ENCODE results near the gene ZCCHC24. TPM values are rescaled to one million over a fixed set of nuclear protein-coding genes. Genes with fewer than 3 reads are reported as not detected.
"Not testable (repeated sequence)": the region's sequence is repeated elsewhere in the genome, so short reads cannot be mapped to it uniquely, and the experiment has no call there.

ZCCHC24 gene
- total RNA-seq, 3 donors from 2014 or later = 18.7 to 50.8 (median 48.8) TPM

DNA sequence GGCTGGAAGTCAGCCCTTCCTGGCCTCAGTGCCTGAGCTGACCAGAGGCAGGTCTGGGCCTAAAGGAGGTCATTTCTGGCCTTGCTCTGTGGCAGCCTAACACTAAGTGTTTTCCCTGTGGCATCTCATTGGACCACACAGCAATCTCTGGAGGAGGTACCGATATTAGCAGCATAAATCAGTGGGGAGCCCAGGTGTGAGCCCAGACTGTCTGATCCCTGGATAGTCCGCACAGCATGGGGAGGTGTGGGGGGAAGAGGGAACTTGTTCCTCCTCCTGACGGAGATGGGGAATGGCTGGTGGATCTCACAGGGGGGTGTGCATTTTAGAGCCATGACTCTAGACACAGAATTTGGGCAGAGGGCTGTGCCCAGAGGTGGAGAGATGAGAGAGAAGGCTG is 109.1 kb downstream of the ZCCHC24 start:
- intact Hi-C loops (cut with DNase I; ENCODE audit: low total_unique reads) = no loop called here
- no peaks in the 10 kb centered on the region for H3K36me3 ChIP-seq
- H3K9me3 ChIP-seq = no peaks in the 10 kb centered on the region
- no peak for DNase-seq (ENCODE audit: low spot score in 2 of 2)
- no peak overlapping the region for H3K4me3 ChIP-seq
- no peak for TF ChIP-seq POLR2A (IDR thresholded peaks at IDR 0.05)
- TF ChIP-seq, protein P1, sequence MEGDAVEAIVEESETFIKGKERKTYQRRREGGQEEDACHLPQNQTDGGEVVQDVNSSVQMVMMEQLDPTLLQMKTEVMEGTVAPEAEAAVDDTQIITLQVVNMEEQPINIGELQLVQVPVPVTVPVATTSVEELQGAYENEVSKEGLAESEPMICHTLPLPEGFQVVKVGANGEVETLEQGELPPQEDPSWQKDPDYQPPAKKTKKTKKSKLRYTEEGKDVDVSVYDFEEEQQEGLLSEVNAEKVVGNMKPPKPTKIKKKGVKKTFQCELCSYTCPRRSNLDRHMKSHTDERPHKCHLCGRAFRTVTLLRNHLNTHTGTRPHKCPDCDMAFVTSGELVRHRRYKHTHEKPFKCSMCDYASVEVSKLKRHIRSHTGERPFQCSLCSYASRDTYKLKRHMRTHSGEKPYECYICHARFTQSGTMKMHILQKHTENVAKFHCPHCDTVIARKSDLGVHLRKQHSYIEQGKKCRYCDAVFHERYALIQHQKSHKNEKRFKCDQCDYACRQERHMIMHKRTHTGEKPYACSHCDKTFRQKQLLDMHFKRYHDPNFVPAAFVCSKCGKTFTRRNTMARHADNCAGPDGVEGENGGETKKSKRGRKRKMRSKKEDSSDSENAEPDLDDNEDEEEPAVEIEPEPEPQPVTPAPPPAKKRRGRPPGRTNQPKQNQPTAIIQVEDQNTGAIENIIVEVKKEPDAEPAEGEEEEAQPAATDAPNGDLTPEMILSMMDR (IDR thresholded peaks at IDR 0.05) = no peak
- no peak for TF ChIP-seq POLR2AphosphoS5 (IDR thresholded peaks at IDR 0.05)
- H3K4me1 ChIP-seq = no peaks in the 10 kb centered on the region
- no peaks in the 10 kb centered on the region for H3K27me3 ChIP-seq
- H3K27ac ChIP-seq = no peak overlapping the region

DNA sequence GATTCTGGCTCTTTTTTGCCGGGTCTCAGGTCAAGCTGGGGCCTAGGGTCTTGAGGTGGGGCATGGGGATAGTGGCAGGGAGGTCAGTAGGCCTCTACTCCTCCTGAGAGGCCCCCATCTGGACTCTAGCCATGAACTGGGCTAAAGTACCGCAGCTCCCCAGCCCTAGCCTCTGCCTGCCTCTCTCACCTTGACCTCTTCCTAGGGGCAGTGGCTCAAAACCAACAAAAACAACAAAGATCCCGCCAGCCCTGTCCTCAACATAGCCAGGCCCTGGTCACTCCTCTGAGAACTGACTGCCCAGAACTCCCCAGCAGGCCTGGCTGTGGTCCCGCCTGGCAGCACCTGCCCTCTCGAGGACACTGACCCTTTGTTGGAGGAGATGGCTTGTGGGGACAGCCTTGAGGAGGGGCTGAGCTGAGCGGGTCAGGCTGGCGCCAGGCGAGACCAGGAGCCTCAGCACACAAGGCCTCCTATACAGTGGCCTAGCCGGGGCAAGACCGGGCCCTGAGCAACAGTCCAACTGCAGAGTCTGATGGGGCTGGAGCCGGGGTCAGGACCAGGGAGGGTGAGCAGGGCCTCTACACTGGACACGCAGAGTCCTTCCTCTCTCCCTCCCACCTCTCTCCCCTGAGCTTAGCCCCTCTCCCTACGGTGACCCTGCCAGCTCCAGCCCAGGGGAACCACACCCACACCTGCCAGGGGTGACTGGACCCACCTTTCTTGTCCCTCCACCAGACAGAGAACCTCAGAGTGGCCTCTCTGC is 109.8 kb downstream of the ZCCHC24 start:
- no peak for TF ChIP-seq POLR2AphosphoS5 (IDR thresholded peaks at IDR 0.05)
- TF ChIP-seq, protein P1 (IDR thresholded peaks at IDR 0.05) = no peak
- no peak for TF ChIP-seq POLR2A (IDR thresholded peaks at IDR 0.05)
- no peaks in the 10 kb centered on the region for H3K9me3 ChIP-seq
- H3K36me3 ChIP-seq = no peaks in the 10 kb centered on the region
- intact Hi-C loops (cut with DNase I; ENCODE audit: low total_unique reads) = no loop called here
- H3K27me3 ChIP-seq = no peaks in the 10 kb centered on the region
- H3K4me1 ChIP-seq = no peaks in the 10 kb centered on the region
- no peak for DNase-seq (ENCODE audit: low spot score in 2 of 2)
- H3K4me3 ChIP-seq = no peak overlapping the region
- H3K27ac ChIP-seq = no peak overlapping the region

GRCh38 chr10:79335094-79335469 is 110.3 kb downstream of the ZCCHC24 start:
- no peak for DNase-seq (ENCODE audit: low spot score in 2 of 2)
- H3K27me3 ChIP-seq = no peaks in the 10 kb centered on the region
- H3K9me3 ChIP-seq = no peaks in the 10 kb centered on the region
- no peak overlapping the region for H3K27ac ChIP-seq
- TF ChIP-seq, protein P1 (IDR thresholded peaks at IDR 0.05) = no peak
- TF ChIP-seq POLR2AphosphoS5 (IDR thresholded peaks at IDR 0.05) (no peak), POLR2A (IDR thresholded peaks at IDR 0.05) (no peak)
- no peaks in the 10 kb centered on the region for H3K36me3 ChIP-seq
- intact Hi-C loops (cut with DNase I; ENCODE audit: low total_unique reads) = no loop called here
- H3K4me3 ChIP-seq = no peak overlapping the region
- H3K4me1 ChIP-seq = no peaks in the 10 kb centered on the region

GRCh38 chr10:79334573-79334972 is 110.9 kb downstream of the ZCCHC24 start:
- TF ChIP-seq POLR2A (IDR thresholded peaks at IDR 0.05) = no peak
- TF ChIP-seq, protein P1 (IDR thresholded peaks at IDR 0.05) = no peak
- no peak for TF ChIP-seq POLR2AphosphoS5 (IDR thresholded peaks at IDR 0.05)
- H3K4me1 ChIP-seq = no peaks in the 10 kb centered on the region
- no peak overlapping the region for H3K27ac ChIP-seq
- no peak overlapping the region for H3K4me3 ChIP-seq
- H3K36me3 ChIP-seq = no peaks in the 10 kb centered on the region
- DNase-seq (ENCODE audit: low spot score in 2 of 2) = no peak
- intact Hi-C loops (cut with DNase I; ENCODE audit: low total_unique reads) = loop anchor here (5.0 kb wide), 1 partner anchor 557 kb away; no protein-coding TSS in a partner anchor
- no peaks in the 10 kb centered on the region for H3K9me3 ChIP-seq
- no peaks in the 10 kb centered on the region for H3K27me3 ChIP-seq

GRCh38 chr10:79333513-79333912 is 111.9 kb downstream of the ZCCHC24 start:
- TF ChIP-seq POLR2AphosphoS5 (IDR thresholded peaks at IDR 0.05) = no peak
- TF ChIP-seq, protein P1 (IDR thresholded peaks at IDR 0.05) = no peak
- TF ChIP-seq POLR2A (IDR thresholded peaks at IDR 0.05) = no peak
- intact Hi-C loops (cut with DNase I; ENCODE audit: low total_unique reads) = loop anchor here (5.0 kb wide), 1 partner anchor 556 kb away; no protein-coding TSS in a partner anchor
- no peaks in the 10 kb centered on the region for H3K36me3 ChIP-seq

GRCh38 chr10:79332610-79333315 is 112.7 kb downstream of the ZCCHC24 start:
- H3K27ac ChIP-seq; H3K9me3 ChIP-seq; H3K36me3 ChIP-seq; H3K4me3 ChIP-seq; H3K4me1 ChIP-seq; DNase-seq (ENCODE audit: low spot score in 2 of 2); H3K27me3 ChIP-seq: not testable (repeated sequence)
- intact Hi-C loops (cut with DNase I; ENCODE audit: low total_unique reads) = loop anchor here (5.0 kb wide), 1 partner anchor 555 kb away; no protein-coding TSS in a partner anchor

More at GRCh38 chr10:79333513-79333912, 111.9 kb downstream of the ZCCHC24 start:
- H3K27me3 ChIP-seq = no peaks in the 10 kb centered on the region
- H3K27ac ChIP-seq = no peak overlapping the region
- DNase-seq (ENCODE audit: low spot score in 2 of 2) = no peak
- no peaks in the 10 kb centered on the region for H3K4me1 ChIP-seq
- H3K9me3 ChIP-seq = no peaks in the 10 kb centered on the region
- no peak overlapping the region for H3K4me3 ChIP-seq

Measured in breast epithelium (tissue), 4 donors.